Mesothelial cell of epicardium (in vitro differentiated cells): ENCODE data around the gene ZNF91. TPM values are rescaled to one million over a fixed set of nuclear protein-coding genes. Genes with fewer than 3 reads are reported as not detected.
"Not testable (repeated sequence)": the region's sequence is repeated elsewhere in the genome, so short reads cannot be mapped to it uniquely, and the experiment has no call there.

ENCODE experiments used
- DNase-seq, 2 experiments: peaks; one replicate each; pipeline ENCODE4 v3.0.0; 2021; ENCODE audit warnings: low spot score in 2 of 2; ENCODE audit not compliant: unreplicated experiment in 2 of 2
- H3K27ac Mint-ChIP-seq: 2 replicates; pipeline ENCODE4 v1.8.0; 2021; ENCODE audit warnings: mixed read lengths
- H3K27me3 Mint-ChIP-seq: 2 replicates; pipeline ENCODE4 v1.8.0; 2021; ENCODE audit warnings: low read depth, mixed read lengths
- H3K36me3 Mint-ChIP-seq: 2 replicates; pipeline ENCODE4 v1.8.0; 2021; ENCODE audit warnings: mixed read lengths
- H3K4me1 Mint-ChIP-seq: 2 replicates; pipeline ENCODE4 v1.8.0; 2021; ENCODE audit warnings: mixed read lengths
- H3K4me3 Mint-ChIP-seq: 2 replicates; pipeline ENCODE4 v1.8.0; 2021; ENCODE audit warnings: mild to moderate bottlenecking, moderate library complexity, mixed read lengths
- H3K9me3 Mint-ChIP-seq: 2 replicates; pipeline ENCODE4 v1.8.0; 2021; ENCODE audit warnings: mixed read lengths
- total RNA-seq: library from RNA; stranded (reverse); gene quantifications from 3 replicates; pipeline ENCODE4 v1.2.1, GENCODE V29; 2021
- TF ChIP-seq, protein P1 (sequence below): fragments of 200-600 bp; sonication (generic); IDR thresholded peaks from one replicate; pipeline ENCODE4 v1.5.0; 2021; ENCODE audit warnings: antibody characterized with exemption; ENCODE audit not compliant: unreplicated experiment

The ZNF91 gene
- total RNA-seq, 1 donor from 2014 or later = 169 TPM

DNA sequence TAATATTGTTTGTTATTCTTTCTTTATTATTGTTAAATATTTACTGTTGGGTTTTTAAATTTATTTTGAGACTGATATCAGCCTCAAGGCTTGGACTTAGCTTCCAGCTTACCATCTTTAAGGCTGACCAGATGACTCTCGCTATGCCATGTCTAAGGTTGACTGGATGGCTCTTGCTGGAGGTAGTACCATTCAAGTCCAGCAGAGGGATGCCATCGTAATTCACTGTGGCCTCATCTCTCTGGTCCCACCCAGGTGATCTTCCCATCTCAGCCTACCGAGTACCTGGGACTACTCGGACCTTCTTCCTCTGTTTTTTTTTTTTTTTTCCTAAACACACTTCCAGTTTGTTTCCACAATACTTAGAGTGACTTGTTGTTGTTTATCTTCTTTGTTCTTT, 41.7 kb upstream of the ZNF91 start:
- Mint-ChIP-seq H3K4me1 (no peaks in the 10 kb centered on the region), H3K4me3 (no peak overlapping the region), H3K9me3 (peaks cover 66% of the 10 kb centered on the region), H3K27ac (no peak overlapping the region), H3K36me3 (peaks cover 5% of the 10 kb centered on the region), H3K27me3 (no peaks in the 10 kb centered on the region)
- no peak for DNase-seq
- TF ChIP-seq, protein P1, sequence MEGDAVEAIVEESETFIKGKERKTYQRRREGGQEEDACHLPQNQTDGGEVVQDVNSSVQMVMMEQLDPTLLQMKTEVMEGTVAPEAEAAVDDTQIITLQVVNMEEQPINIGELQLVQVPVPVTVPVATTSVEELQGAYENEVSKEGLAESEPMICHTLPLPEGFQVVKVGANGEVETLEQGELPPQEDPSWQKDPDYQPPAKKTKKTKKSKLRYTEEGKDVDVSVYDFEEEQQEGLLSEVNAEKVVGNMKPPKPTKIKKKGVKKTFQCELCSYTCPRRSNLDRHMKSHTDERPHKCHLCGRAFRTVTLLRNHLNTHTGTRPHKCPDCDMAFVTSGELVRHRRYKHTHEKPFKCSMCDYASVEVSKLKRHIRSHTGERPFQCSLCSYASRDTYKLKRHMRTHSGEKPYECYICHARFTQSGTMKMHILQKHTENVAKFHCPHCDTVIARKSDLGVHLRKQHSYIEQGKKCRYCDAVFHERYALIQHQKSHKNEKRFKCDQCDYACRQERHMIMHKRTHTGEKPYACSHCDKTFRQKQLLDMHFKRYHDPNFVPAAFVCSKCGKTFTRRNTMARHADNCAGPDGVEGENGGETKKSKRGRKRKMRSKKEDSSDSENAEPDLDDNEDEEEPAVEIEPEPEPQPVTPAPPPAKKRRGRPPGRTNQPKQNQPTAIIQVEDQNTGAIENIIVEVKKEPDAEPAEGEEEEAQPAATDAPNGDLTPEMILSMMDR = no peak

DNA sequence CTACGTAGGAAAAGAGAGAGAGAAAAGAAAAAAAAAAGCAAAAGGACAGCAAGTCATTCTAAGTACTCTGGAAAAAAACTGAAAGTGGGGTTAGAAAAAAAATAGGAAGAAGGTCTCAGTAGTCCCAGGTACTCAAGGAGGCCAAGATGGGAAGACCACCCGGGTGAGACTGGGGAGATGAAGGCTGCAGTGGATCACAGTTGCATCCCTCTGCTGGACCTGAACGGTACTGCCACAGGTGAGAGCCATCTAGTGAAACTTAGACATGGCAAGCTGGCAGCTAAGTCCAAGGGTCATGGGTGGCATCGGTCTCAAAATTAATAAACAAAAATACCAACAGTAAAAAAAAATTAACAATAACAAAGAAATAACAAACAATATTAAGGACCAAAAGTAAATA, 41.0 kb upstream of the ZNF91 start:
- TF ChIP-seq, protein P1 = peak; percentile 18
- Mint-ChIP-seq H3K27me3 (no peaks in the 10 kb centered on the region), H3K9me3 (peaks cover 61% of the 10 kb centered on the region), H3K36me3 (peaks cover 5% of the 10 kb centered on the region), H3K4me3 (no peak overlapping the region), H3K27ac (no peak overlapping the region), H3K4me1 (no peaks in the 10 kb centered on the region)
- DNase-seq = no peak

DNA sequence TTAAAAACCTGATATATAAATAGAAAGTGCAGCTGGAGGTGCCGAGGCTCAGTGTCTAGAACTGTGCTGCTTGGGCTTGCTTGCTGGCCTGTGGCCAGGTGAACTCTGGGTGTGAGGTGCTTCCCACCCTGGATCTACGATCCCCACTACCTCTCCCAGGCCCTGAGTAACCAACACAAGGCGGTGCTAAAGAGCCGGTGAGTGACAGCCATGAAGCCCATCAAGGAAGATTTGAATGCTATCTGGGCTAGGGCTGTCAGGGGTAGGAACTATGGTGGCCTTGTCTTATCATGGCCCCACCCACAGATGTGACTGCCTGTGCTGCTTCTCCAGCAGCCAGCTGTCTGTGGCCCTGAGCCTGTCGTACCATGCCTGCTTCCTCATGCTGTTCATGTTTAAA, 25.6 kb upstream of the ZNF91 start:
- H3K27me3 Mint-ChIP-seq = no peaks in the 10 kb centered on the region
- H3K4me3 Mint-ChIP-seq = no peak overlapping the region
- no peak overlapping the region for H3K27ac Mint-ChIP-seq
- H3K4me1 Mint-ChIP-seq = peaks cover 2% of the 10 kb centered on the region
- TF ChIP-seq, protein P1 = no peak
- H3K36me3 Mint-ChIP-seq = no peaks in the 10 kb centered on the region
- no peak for DNase-seq
- peaks cover 17% of the 10 kb centered on the region for H3K9me3 Mint-ChIP-seq

DNA sequence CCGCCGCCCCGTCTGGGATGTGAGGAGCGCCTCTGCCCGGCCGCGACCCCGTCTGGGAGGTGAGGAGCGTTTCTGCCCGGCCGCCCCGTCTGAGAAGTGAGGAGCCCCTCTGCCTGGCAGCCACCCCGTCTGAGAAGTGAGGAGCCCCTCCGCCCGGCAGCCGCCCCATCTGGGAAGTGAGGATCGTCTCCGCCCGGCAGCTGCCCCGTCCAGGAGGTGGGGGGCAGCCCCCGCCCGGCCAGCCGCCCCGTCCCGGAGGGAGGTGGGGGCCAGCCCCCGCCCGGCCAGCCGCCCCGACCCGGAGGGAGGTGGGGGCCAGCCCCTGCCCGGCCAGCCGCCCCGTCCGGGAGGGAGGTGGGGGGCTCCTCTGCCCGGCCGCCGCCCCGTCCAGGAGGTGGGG, 24.0 kb upstream of the ZNF91 start:
- not testable (repeated sequence) for DNase-seq, H3K36me3 Mint-ChIP-seq, H3K4me1 Mint-ChIP-seq, H3K4me3 Mint-ChIP-seq, H3K27me3 Mint-ChIP-seq, H3K27ac Mint-ChIP-seq
- H3K9me3 Mint-ChIP-seq = peaks cover 13% of the 10 kb centered on the region

DNA sequence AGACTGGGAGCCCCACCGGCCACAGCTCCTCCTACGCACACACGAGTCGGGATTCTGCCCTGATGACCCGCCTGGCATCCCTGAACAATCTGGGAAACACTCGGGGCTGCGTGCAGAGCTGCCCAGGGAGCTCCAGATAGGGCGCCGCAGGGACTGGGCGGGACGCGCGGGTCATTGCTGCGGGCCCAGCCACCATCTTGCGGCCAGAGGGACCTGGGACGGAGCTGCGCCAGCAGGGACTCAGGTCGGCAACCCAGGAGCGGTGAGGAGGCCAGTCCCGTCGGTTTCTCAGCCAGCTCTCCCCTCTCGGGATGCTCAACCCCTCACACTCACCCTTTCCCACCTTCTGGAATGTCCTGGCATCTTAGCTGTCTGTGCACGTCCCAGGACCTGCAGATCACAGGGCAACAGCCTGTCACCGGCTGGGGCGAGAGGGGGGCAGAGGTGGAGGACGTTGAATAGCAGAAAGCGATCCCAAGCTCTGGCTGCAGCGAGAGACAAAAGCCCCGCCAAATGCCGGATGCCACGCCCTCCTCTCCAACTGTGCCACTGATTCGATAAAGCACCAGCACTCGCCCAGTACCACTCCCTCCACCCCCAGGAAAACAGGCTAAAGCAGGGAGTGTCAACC, 20.4 kb upstream of the ZNF91 start:
- Mint-ChIP-seq H3K27me3 (no peaks in the 10 kb centered on the region), H3K9me3 (peaks cover 8% of the 10 kb centered on the region), H3K4me1 (peaks cover 7% of the 10 kb centered on the region), H3K27ac (no peak overlapping the region), H3K36me3 (no peaks in the 10 kb centered on the region), H3K4me3 (peak overlapping the region; percentile 78)
- peak in 1 of 2 experiments; percentile 47 for DNase-seq
- TF ChIP-seq, protein P1 = no peak

DNA sequence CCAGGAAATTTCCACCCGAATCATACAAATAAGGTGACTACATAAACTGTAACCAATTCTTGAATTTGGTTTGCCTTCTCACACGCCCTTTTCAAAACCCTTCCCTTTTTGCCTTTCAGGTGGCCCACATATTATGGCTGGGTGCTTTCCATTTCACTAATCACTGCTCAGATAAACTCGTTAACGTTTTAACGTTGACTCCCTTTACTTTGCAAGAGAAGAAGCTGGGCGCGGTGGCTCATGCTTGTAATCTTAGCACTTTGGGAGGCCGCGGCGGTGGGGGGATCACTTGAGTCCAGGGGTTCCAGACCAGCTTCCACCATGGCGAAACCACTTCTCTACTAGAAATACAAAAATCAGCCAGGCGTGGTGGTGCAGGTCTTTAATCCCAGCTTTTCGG, 19.8 kb upstream of the ZNF91 start:
- peak overlapping the region; percentile 78 for H3K4me3 Mint-ChIP-seq
- DNase-seq = no peak
- H3K36me3 Mint-ChIP-seq = no peaks in the 10 kb centered on the region
- peak overlapping the region; percentile 21 for H3K27ac Mint-ChIP-seq
- TF ChIP-seq, protein P1 = no peak
- no peaks in the 10 kb centered on the region for H3K27me3 Mint-ChIP-seq
- H3K4me1 Mint-ChIP-seq = peaks cover 7% of the 10 kb centered on the region
- peaks cover 3% of the 10 kb centered on the region for H3K9me3 Mint-ChIP-seq
